Measurements from ENCODE around the gene HEXB. TPM values are rescaled to one million over a fixed set of nuclear protein-coding genes. Genes with fewer than 3 reads are reported as not detected.

Gene HEXB
- total RNA-seq, 3 donors from 2014 or later, result 123 to 218 (median 145) TPM

- H3K4me3 ChIP-seq, result no peak overlapping the region
- no peaks in the 10 kb centered on the region for H3K27me3 ChIP-seq
- H3K9me3 ChIP-seq, result no peaks in the 10 kb centered on the region
- H3K27ac ChIP-seq, result no peak overlapping the region
- TF ChIP-seq CTCF (IDR thresholded peaks at IDR 0.05), result no peak
- TF ChIP-seq POLR2A (IDR thresholded peaks at IDR 0.05), result no peak
- TF ChIP-seq POLR2AphosphoS5 (IDR thresholded peaks at IDR 0.05), result no peak
- DNase-seq (ENCODE audit: low spot score in 2 of 2), result no peak
- no peaks in the 10 kb centered on the region for H3K36me3 ChIP-seq
- intact Hi-C loops (cut with DNase I; ENCODE audit: low total_unique reads), result no loop called here
- no peaks in the 10 kb centered on the region for H3K4me1 ChIP-seq
These were observed 5.1 kb upstream of the HEXB start for GRCh38 chr5:74679966-74680365.

GRCh38 chr5:74685979-74686631, 1.1 kb downstream of the HEXB start:
- H3K27ac ChIP-seq, result peak overlapping the region; percentile 83 to 95
- H3K36me3 ChIP-seq, result no peaks in the 10 kb centered on the region
- intact Hi-C loops (cut with DNase I; ENCODE audit: low total_unique reads), result no loop called here
- TF ChIP-seq POLR2A (IDR thresholded peaks at IDR 0.05), result no peak
- no peak for TF ChIP-seq CTCF (IDR thresholded peaks at IDR 0.05)
- TF ChIP-seq POLR2AphosphoS5 (IDR thresholded peaks at IDR 0.05), result no peak
- DNase-seq (ENCODE audit: low spot score in 2 of 2), result no peak
- no peaks in the 10 kb centered on the region for H3K9me3 ChIP-seq
- no peaks in the 10 kb centered on the region for H3K4me1 ChIP-seq
- H3K4me3 ChIP-seq, result peak overlapping the region; percentile 80 to 99 (median 95)
- no peaks in the 10 kb centered on the region for H3K27me3 ChIP-seq

GRCh38 chr5:74686962-74687751, 2.1 kb downstream of the HEXB start:
- no peaks in the 10 kb centered on the region for H3K36me3 ChIP-seq
- no peak overlapping the region for H3K27ac ChIP-seq

GRCh38 chr5:74693191-74693590, 8.2 kb downstream of the HEXB start:
- Histone ChIP-seq H3K4me3 (no peak overlapping the region), H3K4me1 (no peaks in the 10 kb centered on the region), H3K27me3 (no peaks in the 10 kb centered on the region), H3K27ac (no peak overlapping the region), H3K36me3 (peaks cover 6% of the 10 kb centered on the region), H3K9me3 (no peaks in the 10 kb centered on the region)
- no peak for DNase-seq (ENCODE audit: low spot score in 2 of 2)
- intact Hi-C loops (cut with DNase I; ENCODE audit: low total_unique reads), result no loop called here
- TF ChIP-seq CTCF (IDR thresholded peaks at IDR 0.05) (no peak), POLR2A (IDR thresholded peaks at IDR 0.05) (no peak), POLR2AphosphoS5 (IDR thresholded peaks at IDR 0.05) (no peak)

More at GRCh38 chr5:74686962-74687751, 2.1 kb downstream of the HEXB start:
- no peak for DNase-seq (ENCODE audit: low spot score in 2 of 2)
- no peaks in the 10 kb centered on the region for H3K9me3 ChIP-seq
- no peaks in the 10 kb centered on the region for H3K27me3 ChIP-seq
- no peak overlapping the region for H3K4me3 ChIP-seq
- TF ChIP-seq CTCF (IDR thresholded peaks at IDR 0.05) (no peak), POLR2A (IDR thresholded peaks at IDR 0.05) (no peak)
- no peaks in the 10 kb centered on the region for H3K4me1 ChIP-seq
- intact Hi-C loops (cut with DNase I; ENCODE audit: low total_unique reads), result no loop called here

GRCh38 chr5:74717596-74717995, 32.6 kb downstream of the HEXB start:
- intact Hi-C loops (cut with DNase I; ENCODE audit: low total_unique reads), result no loop called here
- H3K27ac ChIP-seq, result no peak overlapping the region
- no peaks in the 10 kb centered on the region for H3K27me3 ChIP-seq
- no peaks in the 10 kb centered on the region for H3K9me3 ChIP-seq
- H3K4me3 ChIP-seq, result no peak overlapping the region
- peaks cover 4% of the 10 kb centered on the region for H3K36me3 ChIP-seq
- no peak for DNase-seq (ENCODE audit: low spot score in 2 of 2)
- TF ChIP-seq POLR2AphosphoS5 (IDR thresholded peaks at IDR 0.05), result no peak
- H3K4me1 ChIP-seq, result no peaks in the 10 kb centered on the region
